Activated CD4-positive, alpha-beta memory T cell treated with anti-CD3 and anti-CD28 coated beads for 36 hours (primary cell): ENCODE measurements around the gene PHF21A. TPM values are rescaled to one million over a fixed set of nuclear protein-coding genes. Genes with fewer than 3 reads are reported as not detected.

Experiments used
- CTCF ChIA-PET: fragments of 350-600 bp; sonication (Branson Sonifier 250); formaldehyde crosslinking; loops from one replicate; lab custom pipeline; 2021; ENCODE audit warnings: antibody characterized with exemption, inconsistent platforms; lab: Charles Lee
- POLR2A ChIA-PET: fragments of 350-600 bp; sonication (Branson Sonifier 250); formaldehyde crosslinking; loops from one replicate; lab custom pipeline; 2021; ENCODE audit warnings: antibody characterized with exemption; lab: Charles Lee
- DNase-seq: peaks from one replicate; pipeline ENCODE4 v3.0.0-alpha.2; 2020
- H3K27ac Mint-ChIP-seq: one replicate; pipeline ENCODE4 v1.8.0; 2021; ENCODE audit warnings: mixed read lengths
- H3K27me3 Mint-ChIP-seq: one replicate; pipeline ENCODE4 v1.8.0; 2021; ENCODE audit warnings: mixed read lengths
- H3K36me3 Mint-ChIP-seq: one replicate; pipeline ENCODE4 v1.8.0; 2021; ENCODE audit warnings: mixed read lengths
- H3K4me1 Mint-ChIP-seq: one replicate; pipeline ENCODE4 v1.8.0; 2021; ENCODE audit warnings: low read depth, mixed read lengths
- H3K4me3 Mint-ChIP-seq: one replicate; pipeline ENCODE4 v1.8.0; 2021; ENCODE audit warnings: mild to moderate bottlenecking, mixed read lengths
- H3K9me3 Mint-ChIP-seq: one replicate; pipeline ENCODE4 v1.8.0; 2021; ENCODE audit warnings: mixed read lengths
- intact Hi-C: fragments of 100-400 bp; cut with micrococcal nuclease; formaldehyde crosslinking; loops from one replicate; pipeline ENCODE4 v1.15.1; 2023
- total RNA-seq, 2 experiments: library from RNA; stranded (reverse); gene quantifications; one replicate each; pipeline ENCODE4 v1.2.3, GENCODE V29; 2021

The PHF21A gene
- total RNA-seq, 2 experiments from 2014 or later, result 38.0 to 40.0 TPM

DNA sequence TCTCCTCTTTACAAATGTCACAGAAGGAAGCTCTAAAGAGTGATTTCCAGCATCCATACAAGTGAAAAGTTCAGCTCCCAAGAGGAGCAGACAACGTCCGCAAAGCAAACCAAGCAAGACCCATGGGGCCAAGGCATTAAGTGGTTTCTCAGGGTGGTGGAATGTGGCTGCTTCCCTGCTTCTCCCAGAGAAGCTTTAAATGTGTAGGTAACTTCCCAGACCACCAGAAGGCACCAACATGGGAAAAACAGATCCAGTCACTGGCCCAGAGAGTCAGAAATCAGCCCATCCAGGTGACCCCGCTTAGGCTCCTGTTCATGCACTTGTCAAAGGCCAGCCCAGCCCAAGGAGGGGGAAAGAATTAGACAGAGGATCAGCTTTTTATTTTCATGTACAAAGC, 13.3 kb upstream of the PHF21A start:
- no peak overlapping the region for H3K4me3 Mint-ChIP-seq
- CTCF ChIA-PET, result interaction anchor here (1.9 kb wide), 1 partner anchor 170 kb away, joined by 5 read pairs; no protein-coding TSS in a partner anchor
- intact Hi-C loops, result no loop called here

DNA sequence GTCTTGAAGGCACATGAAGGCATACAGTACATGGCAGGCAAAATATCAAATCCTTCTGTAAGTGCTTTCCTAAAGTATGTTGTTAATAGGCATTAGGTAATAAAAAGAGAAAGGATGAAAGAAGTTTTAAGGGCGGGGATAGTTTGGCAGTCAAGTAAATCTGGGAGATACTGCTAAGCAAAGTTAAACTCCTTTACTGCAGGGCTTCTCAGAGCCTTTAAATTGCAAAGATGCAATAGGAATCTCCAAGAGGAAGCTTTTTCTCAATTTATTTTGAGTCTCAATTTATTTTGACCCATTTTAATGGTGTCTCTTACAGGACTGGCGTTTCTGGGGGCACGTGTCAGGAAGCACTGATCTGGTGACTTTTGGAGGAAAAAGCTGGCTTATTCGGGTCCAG, 12.8 kb upstream of the PHF21A start:
- Mint-ChIP-seq H3K9me3 (no peaks in the 10 kb centered on the region), H3K27ac (no peak overlapping the region), H3K4me1 (no peaks in the 10 kb centered on the region), H3K4me3 (no peak overlapping the region), H3K27me3 (no peaks in the 10 kb centered on the region), H3K36me3 (no peaks in the 10 kb centered on the region)
- POLR2A ChIA-PET, result no interaction called here
- no peak for DNase-seq
- CTCF ChIA-PET, result interaction anchor here (1.9 kb wide), 1 partner anchor 169 kb away, joined by 5 read pairs; no protein-coding TSS in a partner anchor
- intact Hi-C loops, result no loop called here

More for the DNA sequence above, 13.3 kb upstream of the PHF21A start:
- DNase-seq, result no peak
- H3K4me1 Mint-ChIP-seq, result no peaks in the 10 kb centered on the region
- H3K27ac Mint-ChIP-seq, result no peak overlapping the region
- H3K27me3 Mint-ChIP-seq, result no peaks in the 10 kb centered on the region
- POLR2A ChIA-PET, result no interaction called here
- H3K9me3 Mint-ChIP-seq, result no peaks in the 10 kb centered on the region
- no peaks in the 10 kb centered on the region for H3K36me3 Mint-ChIP-seq

- Mint-ChIP-seq H3K27me3 (no peaks in the 10 kb centered on the region), H3K9me3 (no peaks in the 10 kb centered on the region), H3K36me3 (no peaks in the 10 kb centered on the region), H3K27ac (no peak overlapping the region), H3K4me1 (no peaks in the 10 kb centered on the region), H3K4me3 (no peak overlapping the region)
- no peak for DNase-seq
- intact Hi-C loops, result no loop called here
- ChIA-PET CTCF (no interaction called here), POLR2A (no interaction called here)
Measured at GRCh38 chr11:46133119-46133518, 11.9 kb upstream of the PHF21A start.

DNA sequence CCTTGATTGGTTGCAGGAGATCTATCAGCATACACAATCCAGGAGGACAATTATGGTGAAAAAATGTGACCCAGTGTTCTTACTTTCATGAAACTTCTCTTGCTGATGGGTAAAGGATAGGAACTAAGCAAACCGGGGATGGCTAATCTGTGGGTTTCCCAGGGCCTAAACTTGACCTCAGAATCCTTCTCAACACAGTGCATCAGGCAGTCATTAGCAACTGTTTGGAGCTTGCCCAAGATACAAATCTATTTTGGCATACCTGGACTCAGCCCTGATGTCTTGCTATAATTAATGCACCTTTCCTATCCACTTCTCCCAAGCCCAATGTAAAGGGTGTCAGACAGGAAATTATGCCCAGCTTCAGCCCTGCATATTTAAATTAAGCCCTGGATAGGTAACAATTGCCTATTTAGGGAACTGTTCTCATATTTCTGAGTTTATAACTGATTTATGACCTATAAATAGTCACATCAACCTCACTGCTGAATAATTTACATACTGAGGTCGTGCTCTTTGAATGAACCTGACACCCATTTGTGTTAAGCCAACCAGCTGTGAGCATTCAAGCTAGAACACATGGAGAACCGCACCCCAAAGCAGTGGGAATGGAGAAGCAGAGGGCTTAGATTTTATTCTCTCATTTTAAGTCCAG, 9.2 kb upstream of the PHF21A start:
- no peak overlapping the region for H3K27ac Mint-ChIP-seq
- H3K9me3 Mint-ChIP-seq, result no peaks in the 10 kb centered on the region
- intact Hi-C loops, result no loop called here
- DNase-seq, result no peak
- no peaks in the 10 kb centered on the region for H3K27me3 Mint-ChIP-seq
- ChIA-PET POLR2A (no interaction called here), CTCF (no interaction called here)
- H3K36me3 Mint-ChIP-seq, result no peaks in the 10 kb centered on the region
- no peak overlapping the region for H3K4me3 Mint-ChIP-seq
- peaks cover 14% of the 10 kb centered on the region for H3K4me1 Mint-ChIP-seq

DNA sequence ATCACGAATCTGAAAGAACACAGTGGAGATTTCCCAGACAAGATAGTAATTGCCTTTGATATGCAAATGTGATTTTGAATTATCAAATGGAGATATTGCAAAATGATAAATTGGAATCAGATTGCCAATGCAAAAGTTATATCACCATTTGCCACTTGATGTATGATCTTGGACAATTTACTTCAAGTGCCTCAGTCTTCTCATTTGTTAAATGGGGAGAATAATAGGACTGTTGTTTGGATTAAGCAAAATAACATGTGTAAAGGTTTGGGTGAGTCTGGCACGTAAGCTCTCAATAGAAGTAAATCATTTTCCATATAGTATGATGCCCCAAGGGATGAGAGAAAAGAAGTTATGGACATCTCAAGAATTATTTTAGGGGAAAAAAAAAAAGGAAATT, 7.9 kb upstream of the PHF21A start:
- no peaks in the 10 kb centered on the region for H3K9me3 Mint-ChIP-seq
- DNase-seq, result no peak
- H3K4me1 Mint-ChIP-seq, result peaks cover 14% of the 10 kb centered on the region
- intact Hi-C loops, result loop anchor here (5.0 to 10.0 kb wide), 2 partner anchors 178 to 1564 kb away; partner anchors contain the start of gene CD82
- no peaks in the 10 kb centered on the region for H3K36me3 Mint-ChIP-seq
- no peak overlapping the region for H3K4me3 Mint-ChIP-seq
- no peaks in the 10 kb centered on the region for H3K27me3 Mint-ChIP-seq
- no peak overlapping the region for H3K27ac Mint-ChIP-seq
- ChIA-PET CTCF (interaction anchor here (0.6 to 1.3 kb wide), 2 partner anchors 110 to 164 kb away, joined by 4 to 6 read pairs; no protein-coding TSS in a partner anchor), POLR2A (no interaction called here)

DNA sequence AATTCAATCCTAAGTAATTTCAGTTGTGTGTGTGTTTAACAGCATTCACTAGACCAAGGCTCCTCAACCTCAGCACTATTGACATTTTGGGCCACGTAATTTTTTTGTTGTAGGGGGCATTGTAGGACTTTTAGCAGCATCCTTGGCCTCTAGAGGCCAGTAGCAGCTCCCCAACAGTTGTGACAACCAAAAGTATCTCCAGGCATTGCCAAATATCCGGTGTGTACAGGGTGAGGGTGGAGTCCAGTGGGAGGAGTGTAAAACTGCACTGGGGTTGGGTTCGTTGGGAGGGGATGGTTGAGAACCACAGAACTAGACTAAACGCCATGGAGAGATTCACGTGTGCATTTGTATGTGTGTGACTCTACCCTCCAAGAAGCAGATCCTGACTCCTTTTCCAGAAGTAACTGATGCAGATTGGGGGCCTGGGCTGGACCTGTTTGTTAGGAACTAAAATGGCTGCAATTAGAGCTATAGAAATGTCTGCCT, 5.9 kb upstream of the PHF21A start:
- ChIA-PET CTCF (interaction anchor here (0.9 to 1.4 kb wide), 6 partner anchors 8 to 182 kb away, joined by 3 to 7 read pairs (median 4); no protein-coding TSS in a partner anchor), POLR2A (no interaction called here)
- H3K27me3 Mint-ChIP-seq, result no peaks in the 10 kb centered on the region
- peak; percentile 74 for DNase-seq
- no peaks in the 10 kb centered on the region for H3K36me3 Mint-ChIP-seq
- peak overlapping the region; percentile 7 for H3K27ac Mint-ChIP-seq
- no peak overlapping the region for H3K4me3 Mint-ChIP-seq
- no peaks in the 10 kb centered on the region for H3K9me3 Mint-ChIP-seq
- intact Hi-C loops, result loop anchor here (5.0 to 10.0 kb wide), 2 partner anchors 180 to 1562 kb away; partner anchors contain the start of gene CD82
- H3K4me1 Mint-ChIP-seq, result peaks cover 22% of the 10 kb centered on the region

DNA sequence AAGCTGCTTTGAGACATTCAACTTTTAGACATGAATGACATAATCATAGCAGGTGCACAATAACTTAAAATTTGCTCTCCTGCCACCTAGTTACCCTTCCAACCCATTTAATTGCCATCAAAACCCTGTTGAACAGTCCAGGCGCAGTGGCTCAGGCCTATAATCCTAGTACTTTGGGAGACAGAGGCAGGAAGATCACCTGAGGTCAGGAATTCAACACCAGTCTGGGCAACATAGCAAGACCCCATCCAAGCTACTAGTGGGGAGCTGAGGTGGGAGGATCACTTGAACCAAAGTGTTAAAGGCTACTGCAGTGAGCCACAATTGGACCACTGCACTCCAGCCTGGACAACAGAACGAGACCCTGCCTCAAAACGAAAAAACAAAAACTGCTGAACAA, 4.0 kb upstream of the PHF21A start:
- peaks cover 22% of the 10 kb centered on the region for H3K4me1 Mint-ChIP-seq
- H3K36me3 Mint-ChIP-seq, result no peaks in the 10 kb centered on the region
- H3K9me3 Mint-ChIP-seq, result no peaks in the 10 kb centered on the region
- no peak for DNase-seq
- H3K27ac Mint-ChIP-seq, result no peak overlapping the region
- no peaks in the 10 kb centered on the region for H3K27me3 Mint-ChIP-seq
- ChIA-PET CTCF (interaction anchor here (1.1 to 2.5 kb wide), 6 partner anchors 16 to 190 kb away, joined by 3 to 6 read pairs (median 4); no protein-coding TSS in a partner anchor), POLR2A (no interaction called here)
- H3K4me3 Mint-ChIP-seq, result no peak overlapping the region
- intact Hi-C loops, result loop anchor here (5.0 to 10.0 kb wide), 2 partner anchors 182 to 1560 kb away; partner anchors contain the start of gene CD82

- H3K4me1 Mint-ChIP-seq, result peaks cover 35% of the 10 kb centered on the region
- no peak for DNase-seq
- no peaks in the 10 kb centered on the region for H3K27me3 Mint-ChIP-seq
- ChIA-PET POLR2A (interaction anchor here (0.6 to 1.4 kb wide), 4 partner anchors 87 to 238 kb away, joined by 3 to 6 read pairs (median 4); no protein-coding TSS in a partner anchor), CTCF (interaction anchor here (0.6 to 2.5 kb wide), 5 partner anchors 11 to 207 kb away, joined by 3 to 7 read pairs (median 5); no protein-coding TSS in a partner anchor)
- intact Hi-C loops, result loop anchor here (1.0 to 10.0 kb wide), 3 partner anchors 10 to 1558 kb away; partner anchors contain the start of genes CD82 and PEX16
- no peak overlapping the region for H3K4me3 Mint-ChIP-seq
- no peak overlapping the region for H3K27ac Mint-ChIP-seq
- H3K36me3 Mint-ChIP-seq, result peaks cover 4% of the 10 kb centered on the region
- H3K9me3 Mint-ChIP-seq, result no peaks in the 10 kb centered on the region
Measured at GRCh38 chr11:46122945-46123715, 1.9 kb upstream of the PHF21A start.

GRCh38 chr11:46121724-46122477, 647 bp upstream of the PHF21A start:
- DNase-seq, result peak; percentile 82

GRCh38 chr11:46120346-46121300, 631 bp downstream of the PHF21A start:
- POLR2A ChIA-PET, result interaction anchor here (0.5 to 0.8 kb wide), 2 partner anchors 122 to 137 kb away, joined by 3 to 5 read pairs; no protein-coding TSS in a partner anchor

More at GRCh38 chr11:46121724-46122477, 647 bp upstream of the PHF21A start:
- Mint-ChIP-seq H3K36me3 (peaks cover 7% of the 10 kb centered on the region), H3K9me3 (no peaks in the 10 kb centered on the region), H3K4me3 (peak overlapping the region; percentile 77), H3K27ac (peak overlapping the region; percentile 85), H3K4me1 (peaks cover 39% of the 10 kb centered on the region), H3K27me3 (no peaks in the 10 kb centered on the region)
- ChIA-PET POLR2A (interaction anchor here (1.0 kb wide), 1 partner anchor 115 kb away, joined by 3 read pairs; no protein-coding TSS in a partner anchor), CTCF (no interaction called here)
- intact Hi-C loops, result loop anchor here (1.0 to 10.0 kb wide), 6 partner anchors 9 to 1557 kb away; partner anchors contain the start of genes CD82, CRY2, DGKZ and PEX16

More at GRCh38 chr11:46120346-46121300, 631 bp downstream of the PHF21A start:
- peak overlapping the region; percentile 88 for H3K4me3 Mint-ChIP-seq
- H3K27me3 Mint-ChIP-seq, result no peaks in the 10 kb centered on the region
- H3K9me3 Mint-ChIP-seq, result no peaks in the 10 kb centered on the region
- peaks cover 42% of the 10 kb centered on the region for H3K4me1 Mint-ChIP-seq
- DNase-seq, result peak; percentile 30
- H3K27ac Mint-ChIP-seq, result peak overlapping the region; percentile 94
- intact Hi-C loops, result loop anchor here (2.0 to 10.0 kb wide), 5 partner anchors 118 to 1556 kb away; partner anchors contain the start of genes CD82, CRY2, DGKZ and PEX16
- H3K36me3 Mint-ChIP-seq, result peaks cover 7% of the 10 kb centered on the region
- CTCF ChIA-PET, result interaction anchor here (1.2 kb wide), 1 partner anchor 117 kb away, joined by 5 read pairs; no protein-coding TSS in a partner anchor
